Subcutaneous abdominal adipose tissue (tissue), 5 donors: Measurements from ENCODE around the gene TFF2.

Experiments used
- H3K27ac ChIP-seq: one replicate; pipeline ENCODE4 v1.7.0; 2013; ENCODE audit warnings: low read depth, mild to moderate bottlenecking, inconsistent platforms, low read length, moderate library complexity
- H3K27me3 ChIP-seq, 5 donors: one replicate each; pipeline ENCODE4 v1.7.0; 2013; ENCODE audit warnings: low read length in 5 of 5, inconsistent platforms in 1 of 5; ENCODE audit not compliant: control insufficient read depth in 5 of 5, insufficient read depth in 4 of 5
- H3K36me3 ChIP-seq, 5 donors: one replicate each; pipeline ENCODE4 v1.7.0; 2013; ENCODE audit warnings: low read length in 5 of 5; ENCODE audit not compliant: control insufficient read depth in 5 of 5, insufficient read depth in 5 of 5
- H3K4me1 ChIP-seq, 5 donors: one replicate each; pipeline ENCODE4 v1.7.0; 2013; ENCODE audit warnings: low read length in 5 of 5, mild to moderate bottlenecking in 3 of 5, moderate library complexity in 1 of 5; ENCODE audit not compliant: control insufficient read depth in 5 of 5, insufficient read depth in 5 of 5
- H3K4me3 ChIP-seq, 5 donors: one replicate each; pipeline ENCODE4 v1.7.0; 2013; ENCODE audit warnings: low read length in 5 of 5, low read depth in 1 of 5
- H3K9ac ChIP-seq, 5 donors: one replicate each; pipeline ENCODE4 v1.7.0; 2013; ENCODE audit warnings: low read length in 5 of 5, mild to moderate bottlenecking in 4 of 5, moderate library complexity in 3 of 5
- H3K9me3 ChIP-seq, 5 donors: one replicate each; pipeline ENCODE4 v1.7.0; 2013; ENCODE audit warnings: low read length in 5 of 5; ENCODE audit not compliant: control insufficient read depth in 5 of 5
- donor health status: healthy.
- donor health status: healthy.
- donor health status: healthy.
- donor health status: healthy.
- donor health status: healthy.

Gene TFF2

DNA sequence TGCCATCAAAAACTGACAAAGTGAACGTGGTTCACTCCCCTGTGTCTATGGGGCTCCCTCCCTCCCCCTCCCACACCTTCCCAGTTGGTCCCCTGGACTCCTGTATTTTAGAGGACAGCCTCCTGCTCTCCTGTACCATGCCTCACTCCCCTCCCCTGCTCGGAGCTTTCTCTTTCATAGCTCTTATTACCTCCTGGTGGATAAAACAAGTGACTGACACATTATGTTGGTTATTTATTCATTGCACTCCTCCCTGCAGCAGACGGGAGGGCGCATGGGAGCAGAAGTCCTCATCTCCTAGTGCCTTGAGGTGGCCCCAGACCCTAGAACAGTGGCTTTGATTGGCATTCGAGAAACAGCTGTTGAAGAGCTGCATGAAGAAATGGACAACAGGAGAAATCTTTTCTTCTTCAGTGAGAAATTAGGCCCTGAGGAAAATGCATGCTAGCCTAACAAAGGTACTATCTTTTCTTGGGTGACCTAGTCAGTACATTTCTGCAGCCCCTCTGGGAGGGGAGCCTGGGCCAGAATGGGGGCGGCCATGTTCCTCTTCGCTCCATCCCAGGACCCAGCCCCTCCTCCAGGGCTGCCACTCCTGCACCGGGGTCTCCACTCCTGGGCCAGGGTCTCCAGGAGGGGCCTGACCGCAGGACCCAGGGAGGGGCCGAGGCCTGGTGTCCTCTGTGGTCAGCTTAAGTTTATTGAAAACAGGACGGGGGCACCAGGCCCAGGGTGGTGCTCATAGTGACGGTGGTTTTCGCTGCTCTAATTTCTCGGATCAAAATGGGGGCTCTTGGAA is 16.8 kb upstream of the TFF2 start:
- H3K9ac ChIP-seq: no peak overlapping the region
- no peaks in the 10 kb centered on the region for H3K4me1 ChIP-seq
- no peaks in the 10 kb centered on the region for H3K9me3 ChIP-seq
- H3K36me3 ChIP-seq: no peaks in the 10 kb centered on the region
- no peak overlapping the region for H3K4me3 ChIP-seq
- no peak overlapping the region for H3K27ac ChIP-seq
- H3K27me3 ChIP-seq: peaks cover 0 to 34% (median 21%) of the 10 kb centered on the region in 5 donors

GRCh38 chr21:42366292-42367010 is 15.7 kb upstream of the TFF2 start, which contains the start of gene TFF1:
TSS of gene TFF1 (minus strand) at chr21:42366535. CDS start at chr21:42366495, 40 bp downstream.
- peaks cover 0 to 37% (median 30%) of the 10 kb centered on the region in 5 donors for H3K27me3 ChIP-seq
- no peak within 1 kb of the TSS for H3K9ac ChIP-seq

DNA sequence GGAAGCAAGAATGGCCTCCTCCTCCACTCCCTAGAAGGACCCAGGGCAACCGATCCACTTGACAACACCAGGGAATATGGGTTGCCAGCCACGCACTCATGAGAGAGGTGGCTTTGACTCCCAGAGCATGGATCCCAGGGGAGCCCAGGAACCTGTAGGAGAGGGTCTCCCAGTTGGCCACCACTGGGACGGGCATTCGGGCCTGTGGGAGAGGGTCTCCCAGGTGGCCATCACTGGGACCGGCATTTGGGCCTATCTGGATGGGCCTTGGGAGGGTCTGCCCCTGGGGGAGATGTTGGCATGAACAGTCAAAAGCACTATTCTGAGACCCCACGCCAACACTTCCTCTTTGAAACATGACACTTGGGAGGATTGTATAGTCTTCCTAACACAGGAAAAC is 15.0 kb upstream of the TFF2 start:
- H3K27ac ChIP-seq: no peak overlapping the region
- peaks cover 0 to 36% (median 30%) of the 10 kb centered on the region in 5 donors for H3K27me3 ChIP-seq
- no peaks in the 10 kb centered on the region for H3K4me1 ChIP-seq
- no peaks in the 10 kb centered on the region for H3K36me3 ChIP-seq
- H3K9me3 ChIP-seq: no peaks in the 10 kb centered on the region
- H3K9ac ChIP-seq: no peak overlapping the region
- no peak overlapping the region for H3K4me3 ChIP-seq

More at GRCh38 chr21:42366292-42367010, 15.7 kb upstream of the TFF2 start, which contains the start of gene TFF1:
- no peak within 1 kb of the TSS for H3K27ac ChIP-seq
- H3K9me3 ChIP-seq: no peaks in the 10 kb centered on the region
- no peaks in the 10 kb centered on the region for H3K36me3 ChIP-seq
- H3K4me3 ChIP-seq: no peak within 1 kb of the TSS
- no peaks in the 10 kb centered on the region for H3K4me1 ChIP-seq

GRCh38 chr21:42364304-42364865 is 13.6 kb upstream of the TFF2 start:
- peaks cover 5 to 32% (median 27%) of the 10 kb centered on the region in 5 donors for H3K27me3 ChIP-seq

DNA sequence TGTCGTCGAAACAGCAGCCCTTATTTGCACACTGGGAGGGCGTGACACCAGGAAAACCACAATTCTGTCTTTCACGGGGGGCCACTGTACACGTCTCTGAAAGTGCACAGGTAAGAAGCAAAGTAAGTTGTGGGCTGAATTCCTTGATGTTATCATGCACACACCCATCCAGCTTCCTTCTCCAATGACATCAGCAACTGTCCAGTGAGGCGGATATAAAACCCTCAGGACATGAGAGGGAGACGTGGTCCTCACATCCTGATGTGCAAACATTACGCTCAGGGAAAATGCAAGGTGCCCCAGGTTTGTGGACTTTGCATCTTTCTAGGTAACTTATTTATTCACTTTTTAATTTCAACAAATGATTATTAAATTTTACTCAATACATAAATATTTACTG is 12.5 kb upstream of the TFF2 start:
- H3K4me3 ChIP-seq: no peak overlapping the region
- peaks cover 5 to 32% (median 26%) of the 10 kb centered on the region in 5 donors for H3K27me3 ChIP-seq
- H3K4me1 ChIP-seq: no peaks in the 10 kb centered on the region
- H3K27ac ChIP-seq: no peak overlapping the region
- no peak overlapping the region for H3K9ac ChIP-seq
- peaks cover 0 to 8% (median 6%) of the 10 kb centered on the region in 5 donors for H3K9me3 ChIP-seq
- no peaks in the 10 kb centered on the region for H3K36me3 ChIP-seq

More at GRCh38 chr21:42364304-42364865, 13.6 kb upstream of the TFF2 start:
- H3K4me1 ChIP-seq: no peaks in the 10 kb centered on the region
- H3K4me3 ChIP-seq: no peak overlapping the region
- H3K36me3 ChIP-seq: no peaks in the 10 kb centered on the region
- H3K27ac ChIP-seq: no peak overlapping the region
- H3K9me3 ChIP-seq: peaks cover 0 to 8% (median 6%) of the 10 kb centered on the region in 5 donors
- H3K9ac ChIP-seq: no peak overlapping the region

DNA sequence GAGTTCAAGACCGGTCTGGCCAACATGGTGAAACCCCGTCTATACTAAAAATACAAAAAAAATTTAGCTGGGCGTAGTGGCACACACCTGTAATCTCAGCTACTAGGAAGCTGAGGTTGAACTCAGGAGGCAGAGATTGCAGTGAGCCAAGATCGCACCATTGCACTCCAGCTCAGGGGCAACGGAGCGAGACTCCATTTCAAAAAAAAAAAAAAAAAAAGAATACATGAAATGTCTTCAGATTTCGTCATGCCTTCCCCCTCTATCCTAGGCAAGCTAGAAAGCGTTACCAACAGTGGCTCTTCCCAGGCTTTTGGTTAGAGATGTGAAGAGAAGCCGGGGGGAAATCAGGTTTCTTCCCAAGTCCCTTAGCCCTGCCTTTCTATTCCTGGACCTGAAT is 11.9 kb upstream of the TFF2 start:
- no peak overlapping the region for H3K27ac ChIP-seq
- peaks cover 5 to 32% (median 26%) of the 10 kb centered on the region in 5 donors for H3K27me3 ChIP-seq
- H3K9me3 ChIP-seq: peaks cover 0 to 8% (median 6%) of the 10 kb centered on the region in 5 donors
- H3K36me3 ChIP-seq: no peaks in the 10 kb centered on the region
- no peak overlapping the region for H3K9ac ChIP-seq
- H3K4me3 ChIP-seq: no peak overlapping the region
- H3K4me1 ChIP-seq: no peaks in the 10 kb centered on the region

DNA sequence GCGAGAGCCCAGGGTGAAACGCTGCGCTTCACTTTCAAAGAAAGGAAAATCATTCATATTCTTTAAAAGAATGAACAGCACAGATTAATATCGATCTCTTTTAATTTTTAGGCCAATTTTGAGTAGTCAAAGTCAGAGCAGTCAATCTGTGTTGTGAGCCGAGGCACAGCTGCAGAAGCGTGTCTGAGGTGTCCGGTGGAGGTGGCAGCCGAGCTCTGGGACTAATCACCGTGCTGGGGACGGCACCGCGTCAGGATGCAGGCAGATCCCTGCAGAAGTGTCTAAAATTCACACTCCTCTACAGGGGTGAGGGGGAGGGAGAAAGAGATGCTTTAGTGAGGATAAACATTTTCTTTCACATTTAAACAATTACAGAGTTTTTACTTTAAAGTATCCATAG is 11.4 kb upstream of the TFF2 start:
- H3K9ac ChIP-seq: no peak overlapping the region
- no peak overlapping the region for H3K4me3 ChIP-seq
- no peaks in the 10 kb centered on the region for H3K4me1 ChIP-seq
- H3K9me3 ChIP-seq: peaks cover 0 to 9% (median 8%) of the 10 kb centered on the region in 5 donors
- H3K27ac ChIP-seq: no peak overlapping the region
- no peaks in the 10 kb centered on the region for H3K36me3 ChIP-seq
- peaks cover 5 to 32% (median 26%) of the 10 kb centered on the region in 5 donors for H3K27me3 ChIP-seq

GRCh38 chr21:42361286-42361685 is 10.5 kb upstream of the TFF2 start:
- Histone ChIP-seq H3K4me3 (no peak overlapping the region), H3K9ac (no peak overlapping the region), H3K27me3 (peaks cover 5 to 32% (median 26%) of the 10 kb centered on the region in 5 donors), H3K4me1 (no peaks in the 10 kb centered on the region), H3K9me3 (peaks cover 0 to 13% (median 11%) of the 10 kb centered on the region in 5 donors), H3K27ac (no peak overlapping the region), H3K36me3 (no peaks in the 10 kb centered on the region)

DNA sequence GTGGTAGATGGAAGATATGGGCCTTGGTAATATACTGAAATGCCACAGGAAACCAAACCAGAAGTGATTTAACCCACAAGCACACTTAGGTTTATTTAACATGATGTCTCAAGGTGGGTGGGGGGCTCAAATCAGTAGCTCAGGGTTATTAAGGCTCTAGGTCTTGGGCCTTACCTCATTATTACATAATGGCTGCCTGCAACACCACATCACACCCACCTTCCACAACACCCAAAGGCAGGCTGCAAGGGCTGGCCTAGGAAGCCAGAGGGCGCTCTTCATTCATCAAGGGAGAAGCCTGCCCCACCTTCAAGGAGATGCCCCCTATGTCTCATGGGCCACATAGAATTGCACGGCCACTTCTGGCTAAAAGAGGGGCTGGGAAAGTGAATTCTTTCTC is 9.5 kb upstream of the TFF2 start:
- H3K4me1 ChIP-seq: no peaks in the 10 kb centered on the region
- H3K9ac ChIP-seq: no peak overlapping the region
- H3K36me3 ChIP-seq: no peaks in the 10 kb centered on the region
- H3K4me3 ChIP-seq: no peak overlapping the region
- peaks cover 5 to 30% (median 20%) of the 10 kb centered on the region in 5 donors for H3K27me3 ChIP-seq
- peaks cover 0 to 19% (median 12%) of the 10 kb centered on the region in 5 donors for H3K9me3 ChIP-seq
- no peak overlapping the region for H3K27ac ChIP-seq
